ENCODE data around the gene TMEM154. TPM values are rescaled to one million over a fixed set of nuclear protein-coding genes. Genes with fewer than 3 reads are reported as not detected.

The TMEM154 gene
- polyA plus RNA-seq, 3 donors, result 24.7 to 157 (median 117) TPM

DNA sequence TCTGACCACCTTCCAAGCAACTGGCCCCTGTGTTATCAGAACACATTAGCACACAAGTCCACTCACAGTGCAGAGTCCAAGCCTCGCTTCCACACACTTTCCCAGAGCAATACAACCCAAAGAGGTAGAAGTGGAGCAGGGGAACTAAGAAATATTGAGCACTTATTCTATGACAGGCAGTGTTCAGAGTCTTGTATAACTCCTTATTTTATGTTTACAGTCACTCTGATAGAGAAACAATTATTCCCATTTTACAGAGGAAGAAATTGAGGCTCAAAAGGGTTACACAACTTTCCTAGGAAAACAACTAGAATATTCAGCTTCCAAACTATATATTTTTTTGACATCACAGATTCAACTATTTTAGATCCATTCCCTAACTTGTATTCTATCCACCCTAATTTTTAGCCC lies 18.3 kb upstream of the TMEM154 start:
- Histone ChIP-seq H3K4me3 (replicated peaks in 1 of 3; ENCODE audit: low read depth in 2 of 3, low read length in 3 of 3) (no peak overlapping the region), H2AFZ (ENCODE audit: insufficient read depth, low read depth, low read length, poor library complexity, severe bottlenecking) (no peak overlapping the region), H3K4me1 (ENCODE audit: control insufficient read depth in 1 of 2, insufficient read depth in 2 of 2, low read length in 2 of 2) (peaks cover 21 to 28% of the 10 kb centered on the region in 2 donors), H3K36me3 (replicated peaks in 1 of 2; ENCODE audit: control insufficient read depth in 1 of 2, insufficient read depth in 2 of 2, low read length in 2 of 2) (no peaks in the 10 kb centered on the region), H3K9me3 (replicated peaks in 1 of 2; ENCODE audit: control insufficient read depth in 1 of 2, insufficient read depth in 1 of 2, low read length in 2 of 2) (peaks cover 0 to 3% of the 10 kb centered on the region in 2 donors), H3K4me2 (replicated peaks; ENCODE audit: extremely low read depth, low read length, poor library complexity, severe bottlenecking) (no peak overlapping the region), H3K9ac (ENCODE audit: insufficient read depth, low read length, poor library complexity, severe bottlenecking) (no peak overlapping the region), H3K79me2 (ENCODE audit: insufficient read depth, low read length) (no peaks in the 10 kb centered on the region), H3K27ac (ENCODE audit: low read depth in 1 of 2, low read length in 2 of 2) (peak overlapping the region in 1 of 2 donors; percentile 60), H4K20me1 (ENCODE audit: insufficient read depth, low read length) (no peaks in the 10 kb centered on the region), H3K27me3 (ENCODE audit: control insufficient read depth in 2 of 2, insufficient read depth in 2 of 2, low read length in 2 of 2) (no peaks in the 10 kb centered on the region)
- no peak overlapping the region for H3K4me3 Mint-ChIP-seq
- H3K9me3 Mint-ChIP-seq, result peaks cover 0 to 6% (median 0%) of the 10 kb centered on the region in 7 donors
- intact Hi-C loops (cut with micrococcal nuclease), result no loop called here
- peak overlapping the region in 4 of 7 donors; percentile 78 to 92 (median 84) for H3K27ac Mint-ChIP-seq
- TF ChIP-seq, protein P1, sequence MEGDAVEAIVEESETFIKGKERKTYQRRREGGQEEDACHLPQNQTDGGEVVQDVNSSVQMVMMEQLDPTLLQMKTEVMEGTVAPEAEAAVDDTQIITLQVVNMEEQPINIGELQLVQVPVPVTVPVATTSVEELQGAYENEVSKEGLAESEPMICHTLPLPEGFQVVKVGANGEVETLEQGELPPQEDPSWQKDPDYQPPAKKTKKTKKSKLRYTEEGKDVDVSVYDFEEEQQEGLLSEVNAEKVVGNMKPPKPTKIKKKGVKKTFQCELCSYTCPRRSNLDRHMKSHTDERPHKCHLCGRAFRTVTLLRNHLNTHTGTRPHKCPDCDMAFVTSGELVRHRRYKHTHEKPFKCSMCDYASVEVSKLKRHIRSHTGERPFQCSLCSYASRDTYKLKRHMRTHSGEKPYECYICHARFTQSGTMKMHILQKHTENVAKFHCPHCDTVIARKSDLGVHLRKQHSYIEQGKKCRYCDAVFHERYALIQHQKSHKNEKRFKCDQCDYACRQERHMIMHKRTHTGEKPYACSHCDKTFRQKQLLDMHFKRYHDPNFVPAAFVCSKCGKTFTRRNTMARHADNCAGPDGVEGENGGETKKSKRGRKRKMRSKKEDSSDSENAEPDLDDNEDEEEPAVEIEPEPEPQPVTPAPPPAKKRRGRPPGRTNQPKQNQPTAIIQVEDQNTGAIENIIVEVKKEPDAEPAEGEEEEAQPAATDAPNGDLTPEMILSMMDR (IDR thresholded peaks at IDR 0.05), result no peak
- no peak for DNase-seq
- peaks cover 25% of the 10 kb centered on the region for H3K4me1 Mint-ChIP-seq
- H3K36me3 Mint-ChIP-seq, result no peaks in the 10 kb centered on the region
- peaks cover 2 to 11% (median 10%) of the 10 kb centered on the region in 3 donors for H3K27me3 Mint-ChIP-seq (ENCODE audit: low read depth in 3 of 3)
- no CpG with 5 or more reads among the region's 1 CpG for WGBS (ENCODE audit: insufficient coverage)

DNA sequence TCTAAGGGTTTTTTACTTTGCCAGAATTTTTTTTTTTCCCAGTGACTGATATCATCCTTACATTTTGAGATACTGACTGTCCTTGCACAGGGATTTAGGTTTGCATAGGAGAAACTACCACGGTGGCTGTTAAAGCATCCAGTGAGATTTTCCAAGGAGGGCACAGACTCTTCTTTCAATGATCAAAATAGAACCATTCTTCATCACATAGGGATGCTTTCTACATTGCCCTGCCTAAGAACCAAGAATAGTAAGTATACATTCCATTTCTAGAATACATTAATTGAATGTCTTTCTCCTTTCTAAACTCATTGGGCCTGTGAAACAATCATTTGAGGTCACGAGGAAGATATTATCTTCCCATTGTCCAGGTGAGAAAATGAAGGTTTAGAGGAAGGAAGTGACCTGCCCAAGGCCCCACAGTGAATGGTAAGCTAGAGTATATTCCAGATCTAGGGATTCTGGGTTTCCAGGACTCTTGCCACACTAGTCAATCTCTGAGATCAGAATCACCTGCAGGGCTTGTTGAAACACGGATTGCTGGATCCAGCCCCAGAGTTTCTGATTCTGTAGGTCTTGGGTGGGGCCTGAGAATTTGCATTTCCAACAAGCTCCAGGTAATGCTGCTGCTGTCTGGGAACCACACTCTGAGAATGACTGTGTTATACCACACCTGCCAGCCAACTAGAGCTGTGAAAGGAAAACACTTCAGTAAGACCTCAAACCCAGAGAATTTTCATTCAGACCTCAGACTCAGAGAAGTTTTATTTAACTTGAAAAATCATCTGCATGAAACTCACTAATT lies 17.7 kb upstream of the TMEM154 start:
- H4K20me1 ChIP-seq (ENCODE audit: insufficient read depth, low read length), result no peaks in the 10 kb centered on the region
- H3K27me3 ChIP-seq (ENCODE audit: control insufficient read depth in 2 of 2, insufficient read depth in 2 of 2, low read length in 2 of 2), result no peaks in the 10 kb centered on the region
- H3K4me3 Mint-ChIP-seq, result peak overlapping the region in 1 of 2 donors; percentile 24
- no peaks in the 10 kb centered on the region for H3K36me3 ChIP-seq (replicated peaks in 1 of 2; ENCODE audit: control insufficient read depth in 1 of 2, insufficient read depth in 2 of 2, low read length in 2 of 2)
- H3K4me1 ChIP-seq (ENCODE audit: control insufficient read depth in 1 of 2, insufficient read depth in 2 of 2, low read length in 2 of 2), result peaks cover 21 to 28% of the 10 kb centered on the region in 2 donors
- TF ChIP-seq, protein P1 (IDR thresholded peaks at IDR 0.05), result no peak
- no peaks in the 10 kb centered on the region for H3K9me3 ChIP-seq (replicated peaks in 1 of 2; ENCODE audit: control insufficient read depth in 1 of 2, insufficient read depth in 1 of 2, low read length in 2 of 2)
- intact Hi-C loops (cut with micrococcal nuclease), result no loop called here
- peak overlapping the region in 1 of 3 experiments; percentile 33 for H3K4me3 ChIP-seq (replicated peaks in 1 of 3; ENCODE audit: low read depth in 2 of 3, low read length in 3 of 3)
- no peaks in the 10 kb centered on the region for H3K79me2 ChIP-seq (ENCODE audit: insufficient read depth, low read length)
- H3K27ac Mint-ChIP-seq, result peak overlapping the region; percentile 74 to 92 (median 85)
- no peaks in the 10 kb centered on the region for H3K36me3 Mint-ChIP-seq
- H3K27ac ChIP-seq (ENCODE audit: low read depth in 1 of 2, low read length in 2 of 2), result peak overlapping the region in 1 of 2 donors; percentile 60
- H2AFZ ChIP-seq (ENCODE audit: insufficient read depth, low read depth, low read length, poor library complexity, severe bottlenecking), result no peak overlapping the region
- WGBS (ENCODE audit: insufficient coverage), result no CpG with 5 or more reads among the region's 3 CpGs
- no peak overlapping the region for H3K9ac ChIP-seq (ENCODE audit: insufficient read depth, low read length, poor library complexity, severe bottlenecking)
- H3K4me2 ChIP-seq (replicated peaks; ENCODE audit: extremely low read depth, low read length, poor library complexity, severe bottlenecking), result peak overlapping the region; percentile 43
- peaks cover 2 to 11% (median 10%) of the 10 kb centered on the region in 3 donors for H3K27me3 Mint-ChIP-seq (ENCODE audit: low read depth in 3 of 3)
- DNase-seq, result no peak
- peaks cover 25% of the 10 kb centered on the region for H3K4me1 Mint-ChIP-seq
- H3K9me3 Mint-ChIP-seq, result peaks cover 0 to 6% (median 0%) of the 10 kb centered on the region in 7 donors
